IPS-NIHi11 (cell line): Measurements from ENCODE around the gene GH2.
"Not testable (repeated sequence)": the region's sequence is repeated elsewhere in the genome, so short reads cannot be mapped to it uniquely, and the experiment has no call there.

ENCODE experiments used
- DNase-seq: peaks from one replicate; pipeline ENCODE4 v3.0.0; 2012; ENCODE audit warnings: mixed read lengths, low spot score

The GH2 gene

DNA sequence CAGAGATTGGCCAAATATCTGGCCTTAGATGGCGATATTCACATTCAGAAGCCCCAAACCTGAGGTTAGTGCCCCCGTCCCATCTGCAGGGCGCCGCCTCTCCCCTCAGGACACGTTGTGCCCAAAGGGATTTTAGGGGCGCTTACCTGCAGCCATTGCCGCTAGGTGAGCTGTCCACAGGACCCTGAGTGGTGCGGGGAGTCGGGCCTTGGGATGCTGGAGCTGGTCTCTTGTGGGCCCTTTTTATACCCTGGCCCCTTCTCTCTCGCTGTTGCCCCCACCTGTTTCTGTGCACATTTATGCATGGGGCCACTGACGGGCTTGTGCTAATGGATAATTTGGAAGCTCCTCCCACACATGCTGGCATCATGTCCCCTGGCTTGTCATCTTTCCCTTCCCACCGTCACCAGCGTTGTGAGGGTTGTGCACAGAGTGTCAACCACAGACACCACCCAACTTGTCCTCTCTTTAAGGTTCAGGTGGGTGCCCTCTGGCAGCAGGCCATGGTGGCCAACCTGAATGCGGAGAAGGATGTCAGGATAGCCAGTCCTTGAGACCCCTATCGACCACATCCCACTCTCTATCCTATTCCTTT lies 29.4 kb upstream of the GH2 start, which contains the start of gene CSHL1:
Gene CSHL1, minus strand, starts transcription at position 218 of the 595 bp plus-strand sequence. Its CDS starts 62 bp downstream, at position 156.
- no peak for DNase-seq

DNA sequence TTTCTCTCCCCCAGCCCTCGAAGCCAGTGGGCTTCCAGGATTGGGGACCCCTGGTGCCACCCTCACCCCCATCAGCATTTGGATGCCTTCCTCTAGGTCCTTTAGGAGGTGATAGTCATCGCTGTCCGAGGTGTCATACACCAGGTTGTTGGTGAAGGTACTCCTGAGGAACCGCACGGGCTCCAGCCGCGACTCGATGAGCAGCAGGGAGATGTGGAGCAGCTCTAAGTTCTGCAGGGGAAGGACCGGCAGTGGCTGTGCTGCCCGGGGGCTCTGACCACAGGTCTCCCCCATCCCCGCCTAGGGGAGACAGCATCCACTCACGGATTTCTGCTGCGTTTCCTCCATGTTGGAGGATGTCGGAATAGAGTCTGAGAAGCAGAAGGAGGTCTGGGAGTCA lies 28.4 kb upstream of the GH2 start:
- DNase-seq = no peak

DNA sequence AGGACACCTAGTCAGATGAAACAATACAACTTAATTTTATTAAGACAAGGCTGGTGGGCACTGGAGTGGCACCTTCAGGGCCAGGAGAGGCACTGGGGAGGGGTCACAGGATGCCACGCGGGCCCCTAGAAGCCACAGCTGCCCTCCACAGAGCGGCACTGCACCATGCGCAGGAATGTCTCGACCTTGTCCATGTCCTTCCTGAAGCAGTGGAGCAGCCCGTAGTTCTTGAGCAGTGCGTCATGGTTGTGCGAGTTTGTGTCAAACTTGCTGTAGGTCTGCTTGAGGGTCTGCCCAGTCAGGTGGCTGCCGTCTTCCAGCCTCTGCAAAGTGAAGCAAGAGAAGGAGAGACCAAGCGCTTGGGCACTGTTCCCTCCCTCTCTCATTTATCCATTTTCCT lies 27.8 kb upstream of the GH2 start:
- not testable (repeated sequence) for DNase-seq

DNA sequence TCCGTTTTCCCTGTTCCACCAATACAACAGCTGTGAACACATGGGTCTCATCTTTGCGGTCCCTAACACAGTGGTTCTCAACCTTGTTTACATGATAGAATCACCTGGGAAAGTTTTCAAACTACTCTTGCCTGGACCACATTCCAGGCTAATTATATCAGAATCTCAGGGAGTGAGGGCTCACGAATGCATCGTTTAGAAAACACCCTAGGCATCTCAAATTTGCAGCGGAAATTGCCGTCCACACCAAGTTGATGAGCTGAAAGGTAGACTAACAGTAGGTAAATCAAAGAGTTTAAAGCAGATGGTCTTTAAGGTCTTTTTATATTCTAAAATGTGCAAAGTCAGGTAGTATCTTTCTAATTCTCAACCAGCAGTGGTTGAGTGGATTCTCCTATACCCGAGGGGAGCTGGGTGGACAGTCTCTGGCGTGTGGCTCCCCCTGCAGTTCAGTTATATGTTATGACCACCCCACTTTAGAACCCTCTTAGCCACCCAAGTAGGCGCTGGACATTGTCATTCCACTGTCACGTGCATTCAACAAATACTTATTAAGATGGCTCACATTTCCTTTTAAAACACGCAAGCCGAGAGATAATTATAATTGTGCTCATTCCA lies 25.5 kb upstream of the GH2 start:
- not testable (repeated sequence) for DNase-seq

DNA sequence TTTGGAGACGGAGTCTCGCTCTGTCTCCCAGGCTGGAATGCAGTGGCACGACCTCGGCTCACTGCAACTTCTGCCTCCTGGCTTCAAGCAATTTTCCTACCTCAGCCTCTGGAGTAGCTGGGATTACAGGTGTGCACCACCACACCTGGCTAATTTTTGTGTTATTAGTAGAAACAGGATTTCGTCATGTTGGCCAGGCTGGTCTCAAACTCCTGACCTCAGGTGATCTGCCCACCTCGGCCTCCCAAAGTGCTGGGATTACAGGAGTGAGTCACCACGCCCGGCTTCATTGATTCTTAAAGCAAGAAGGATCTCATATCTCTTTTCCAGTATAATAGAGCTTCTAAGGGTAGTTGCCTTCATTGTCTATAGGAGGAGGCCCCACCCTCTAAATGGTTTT lies 23.1 kb upstream of the GH2 start:
- DNase-seq = not testable (repeated sequence)

DNA sequence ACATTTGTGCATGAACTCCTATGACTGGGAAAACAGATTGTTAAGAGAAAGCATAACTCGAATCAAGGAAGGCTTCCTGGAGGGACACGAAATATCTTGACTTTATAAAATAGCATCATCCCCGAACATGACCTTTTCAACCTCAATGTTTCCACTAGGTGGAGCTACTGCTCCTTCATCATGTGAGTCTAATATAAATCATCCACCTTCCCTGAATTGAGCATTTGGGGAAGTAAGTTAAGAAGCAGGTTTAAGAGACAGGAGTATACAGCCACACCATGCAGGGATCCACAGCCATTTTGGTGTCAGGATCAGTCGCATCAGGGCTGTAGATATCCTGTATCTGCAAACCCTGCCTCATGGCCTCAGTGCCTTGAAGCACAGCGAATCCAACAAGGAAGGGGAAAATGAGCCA lies 22.1 kb upstream of the GH2 start:
- DNase-seq = not testable (repeated sequence)

DNA sequence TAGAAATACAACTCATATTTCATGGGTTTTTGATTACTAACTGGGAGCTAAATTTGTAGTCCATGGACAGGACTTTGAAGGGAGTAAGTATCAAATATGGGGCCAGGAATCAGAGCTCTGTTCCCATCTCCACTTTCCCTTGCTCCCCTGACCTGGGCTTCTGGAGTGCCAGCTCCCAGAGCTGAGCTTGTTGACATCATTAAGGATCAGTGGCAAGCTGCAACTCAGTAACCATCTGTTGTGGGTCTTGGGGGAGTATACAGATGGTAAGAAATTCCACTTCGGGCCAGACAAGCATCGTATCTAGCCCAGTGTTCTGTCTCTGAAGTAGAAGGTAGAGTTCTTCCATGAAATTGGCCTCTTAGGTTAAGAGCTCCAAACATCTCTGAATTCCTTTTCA lies 20.2 kb upstream of the GH2 start:
- not testable (repeated sequence) for DNase-seq

DNA sequence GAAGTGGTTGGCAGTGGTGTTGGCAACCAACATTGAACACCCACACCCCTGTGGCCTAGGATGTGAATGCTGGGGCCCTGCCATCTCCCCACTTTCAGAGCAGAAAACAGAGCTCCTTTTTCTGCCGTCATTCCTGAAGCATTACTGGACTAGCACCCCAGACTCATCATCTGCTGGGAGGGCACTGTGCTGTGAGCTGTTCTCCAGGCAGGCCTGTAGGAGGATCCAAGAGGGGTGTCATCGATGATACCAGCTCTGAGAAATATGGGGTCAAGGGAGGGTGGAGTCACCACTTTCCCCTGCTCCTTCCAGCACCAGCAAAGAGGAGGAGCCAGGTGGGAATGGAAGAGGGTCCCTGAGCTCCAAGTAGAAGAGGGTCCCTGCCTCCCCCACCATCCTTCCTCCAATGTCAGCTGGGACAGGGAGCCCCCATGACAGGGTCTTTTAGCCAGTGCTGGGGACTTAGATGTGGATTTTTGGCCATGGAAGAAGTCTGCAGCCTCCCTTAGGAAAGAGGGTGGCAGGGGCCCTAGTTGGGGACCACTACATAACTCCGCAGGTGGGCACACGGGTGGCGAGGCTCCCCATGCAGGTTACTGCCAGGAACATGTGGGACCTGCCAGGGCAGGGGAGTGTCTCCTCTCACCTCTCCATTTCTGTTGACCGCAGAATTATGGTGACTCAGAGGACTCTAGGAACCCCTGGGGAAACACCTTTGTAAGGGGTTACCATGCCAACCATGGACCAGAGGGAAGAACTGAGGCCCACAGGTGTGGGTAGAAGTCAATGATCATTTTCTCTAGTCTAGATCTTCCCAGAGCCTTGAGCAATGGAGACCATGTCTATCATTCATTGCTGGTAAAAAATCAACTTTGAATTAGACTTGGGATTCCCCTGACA lies 17.4 kb upstream of the GH2 start:
- not testable (repeated sequence) for DNase-seq

DNA sequence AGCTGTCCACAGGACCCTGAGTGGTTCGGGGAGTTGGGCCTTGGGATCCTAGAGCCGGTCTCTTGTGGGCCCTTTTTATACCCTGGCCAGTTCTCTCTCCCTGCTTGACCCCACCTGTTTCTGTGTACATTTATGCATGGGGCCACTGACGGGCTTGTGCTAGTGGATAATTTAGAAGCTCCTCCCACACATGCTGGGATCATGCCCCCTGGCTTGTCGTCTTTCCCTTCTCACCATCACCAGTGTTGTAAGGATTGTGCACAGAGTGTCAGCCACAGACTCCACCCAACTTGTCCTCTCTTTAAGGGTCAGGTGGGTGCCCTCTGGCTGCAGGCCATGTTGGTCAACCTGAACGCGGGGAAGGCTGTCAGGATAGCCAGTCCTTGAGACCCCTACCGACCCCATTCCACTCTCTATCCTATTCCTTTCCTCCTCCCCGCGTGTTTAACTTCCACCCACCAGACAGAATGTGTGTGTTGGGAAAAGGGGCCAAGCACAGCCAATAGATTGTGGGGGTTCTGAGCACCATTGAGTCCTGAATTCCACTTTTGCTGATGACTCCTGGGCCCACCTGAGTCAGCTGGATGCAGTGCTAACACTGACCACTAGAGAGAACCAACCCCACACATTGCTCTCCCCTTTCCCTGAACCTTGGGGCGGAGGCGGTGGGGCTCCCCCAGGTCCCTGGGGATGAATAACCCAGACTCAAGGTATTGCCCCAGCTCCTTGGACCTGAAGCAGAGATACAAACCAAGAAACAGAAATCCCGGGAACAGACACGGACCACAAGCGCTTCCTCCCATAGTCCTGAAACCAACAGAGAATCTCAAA lies 15.0 kb upstream of the GH2 start, which contains the start of gene CSH1:
Gene CSH1, minus strand, starts transcription at position 51 of the 831 bp plus-strand sequence. CDS start 63 bp downstream, outside the sequence.
- not testable (repeated sequence) for DNase-seq

DNA sequence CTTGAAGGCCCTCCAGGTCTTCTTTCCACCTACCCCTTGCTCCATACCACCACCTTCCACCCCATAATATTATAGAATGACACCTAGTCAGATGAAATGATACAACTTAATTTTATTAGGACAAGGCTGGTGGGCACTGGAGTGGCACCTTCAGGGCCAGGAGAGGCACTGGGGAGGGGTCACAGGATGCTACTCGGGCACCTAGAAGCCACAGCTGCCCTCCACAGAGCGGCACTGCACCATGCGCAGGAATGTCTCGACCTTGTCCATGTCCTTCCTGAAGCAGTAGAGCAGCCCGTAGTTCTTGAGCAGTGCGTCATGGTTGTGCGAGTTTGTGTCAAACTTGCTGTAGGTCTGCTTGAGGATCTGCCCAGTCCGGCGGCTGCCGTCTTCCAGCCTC lies 13.1 kb upstream of the GH2 start:
- not testable (repeated sequence) for DNase-seq

DNA sequence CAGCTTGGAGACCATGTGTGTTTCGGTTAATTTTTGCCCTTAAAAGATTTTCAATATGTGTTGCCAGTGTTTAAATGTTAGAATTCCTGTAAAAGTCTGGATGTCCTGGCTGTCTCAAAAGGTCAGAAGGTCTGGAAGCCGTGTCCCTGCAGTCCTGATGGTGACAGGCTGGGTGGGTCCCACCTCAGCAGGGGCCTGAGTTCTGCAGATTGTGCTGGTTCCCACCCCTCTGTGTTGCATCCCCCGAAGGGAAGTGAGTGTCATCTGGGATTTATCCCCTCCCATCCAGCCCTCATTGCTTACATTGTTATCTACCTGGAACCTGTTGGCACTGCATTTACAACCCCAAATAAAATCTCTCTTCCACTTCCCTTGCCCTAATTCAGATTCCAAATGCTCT lies 12.3 kb upstream of the GH2 start:
- DNase-seq = not testable (repeated sequence)

DNA sequence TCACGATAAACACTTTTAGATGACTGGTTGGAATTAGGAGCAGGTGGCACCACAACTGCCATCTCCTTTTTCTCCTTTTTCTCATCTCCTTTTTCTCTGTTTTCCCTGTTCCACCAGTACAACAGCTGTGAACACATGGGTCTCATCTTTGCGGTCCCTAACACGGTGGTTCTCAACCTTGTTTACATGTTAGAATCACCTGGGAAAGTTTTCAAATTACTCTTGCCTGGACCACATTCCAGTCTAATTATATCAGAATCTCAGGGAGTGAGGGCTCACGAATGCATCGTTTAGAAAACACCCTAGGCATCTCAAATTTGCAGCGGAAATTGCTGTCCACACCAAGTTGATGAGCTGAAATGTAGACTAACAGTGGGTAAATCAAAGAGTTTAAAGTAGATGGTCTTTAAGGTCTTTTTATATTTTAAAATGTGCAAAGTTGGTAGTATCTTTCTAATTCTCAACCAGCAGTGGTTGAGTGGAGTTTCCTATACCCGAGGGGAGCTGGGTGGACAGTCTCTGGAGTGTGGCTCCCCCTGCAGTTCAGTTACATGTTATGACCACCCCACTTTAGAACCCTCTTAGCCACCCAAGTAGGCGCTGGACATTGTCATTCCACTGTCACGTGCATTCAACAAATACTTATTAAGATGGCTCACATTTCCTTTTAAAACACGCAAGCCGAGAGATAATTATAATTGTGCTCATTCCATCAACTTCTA lies 10.7 kb upstream of the GH2 start:
- DNase-seq = not testable (repeated sequence)

DNA sequence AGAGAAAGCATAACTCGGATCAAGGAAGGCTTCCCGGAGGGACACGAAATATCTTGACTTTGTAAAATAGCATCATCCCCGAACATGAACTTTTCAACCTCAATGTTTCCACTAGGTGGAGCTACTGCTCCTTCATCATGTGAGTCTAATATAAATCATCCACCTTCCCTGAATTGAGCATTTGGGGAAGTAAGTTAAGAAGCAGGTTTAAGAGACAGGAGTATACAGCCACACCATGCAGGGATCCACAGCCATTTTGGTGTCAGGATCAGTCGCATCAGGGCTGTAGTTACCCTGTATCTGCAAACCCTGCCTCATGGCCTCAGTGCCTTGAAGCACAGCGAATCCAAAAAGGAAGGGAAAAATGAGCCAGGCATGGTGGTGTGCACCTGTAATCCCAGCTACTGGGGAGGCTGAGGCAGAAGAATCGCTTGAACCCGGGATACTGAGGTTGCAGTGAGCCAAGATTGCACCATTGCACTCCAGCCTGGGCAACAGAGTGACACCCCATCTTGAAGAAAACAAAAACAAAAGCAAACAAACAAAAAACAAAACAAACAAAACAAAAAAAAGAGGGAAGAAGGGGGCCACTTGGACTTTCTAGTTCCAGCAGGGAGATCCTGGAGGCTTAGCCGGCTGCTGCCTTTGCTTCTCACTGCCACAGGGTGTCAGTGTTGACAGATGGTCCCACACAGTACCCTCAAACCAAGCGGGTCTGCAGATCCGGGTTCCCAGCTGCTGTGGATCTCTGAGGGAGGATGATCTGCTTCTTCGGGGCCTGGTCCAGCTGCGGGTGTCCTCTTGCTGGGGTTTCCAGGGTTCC lies 7.5 kb upstream of the GH2 start:
- not testable (repeated sequence) for DNase-seq

DNA sequence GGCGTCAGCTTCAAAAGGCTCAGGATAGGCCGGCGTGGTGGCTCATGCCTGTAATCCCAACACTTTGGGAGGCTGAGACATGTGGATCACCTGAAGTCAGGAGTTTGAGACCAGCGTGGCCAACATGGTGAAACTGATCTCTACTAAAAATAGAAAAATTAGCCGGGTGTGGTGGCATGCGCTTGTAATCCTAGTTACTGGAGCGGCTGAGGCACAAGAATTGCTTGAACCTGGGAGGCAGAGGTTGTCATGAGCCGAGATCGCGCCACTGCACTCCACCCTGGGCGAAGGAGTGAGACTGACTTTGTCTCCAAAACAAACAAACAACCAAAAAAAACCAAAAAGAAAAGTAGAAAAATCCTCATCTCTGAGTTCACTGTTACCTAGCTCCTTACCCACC lies 3.4 kb upstream of the GH2 start:
- not testable (repeated sequence) for DNase-seq

DNA sequence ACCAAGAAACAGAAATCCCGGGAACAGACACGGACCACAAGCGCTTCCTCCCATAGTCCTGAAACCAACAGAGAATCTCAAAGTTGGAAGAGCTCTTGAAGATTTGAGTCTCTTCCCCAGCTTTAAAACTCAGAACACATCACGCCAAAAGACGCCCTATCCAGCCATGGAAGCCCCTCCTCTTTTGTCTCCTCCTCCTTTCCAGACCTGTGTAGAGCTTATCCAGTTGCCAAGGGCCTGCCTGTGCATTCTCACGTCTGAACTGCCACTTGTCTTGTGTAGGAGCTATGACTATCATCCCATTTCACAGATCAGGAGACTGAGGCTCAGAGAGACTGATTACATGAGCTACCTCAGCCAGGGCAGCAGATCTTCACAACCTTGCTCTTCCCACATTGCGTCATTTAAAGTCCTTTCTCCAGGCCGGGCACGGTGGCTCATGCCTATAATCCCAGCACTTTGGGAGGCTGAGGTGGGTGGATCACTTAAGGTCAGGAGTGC lies 932 bp upstream of the GH2 start:
- not testable (repeated sequence) for DNase-seq

DNA sequence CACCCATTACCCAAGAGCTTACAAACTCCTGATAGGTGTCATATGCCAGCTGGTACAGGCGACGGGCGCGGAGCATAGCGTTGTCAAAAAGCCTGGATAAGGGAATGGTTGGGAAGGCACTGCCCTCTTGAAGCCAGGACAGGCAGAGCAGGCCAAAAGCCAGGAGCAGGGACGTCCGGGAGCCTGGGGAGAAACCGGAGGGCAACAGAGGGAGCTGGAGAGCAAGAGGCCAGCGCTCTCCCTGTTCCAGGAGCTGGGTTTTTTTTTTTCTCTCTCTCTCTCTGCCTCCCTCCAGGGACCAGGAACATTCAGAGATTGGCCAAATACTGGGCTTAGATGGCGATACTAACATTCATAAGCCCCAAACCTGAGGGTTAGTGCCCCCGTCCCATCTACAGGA lies 407 bp downstream of the GH2 start:
- DNase-seq = peak; percentile 69

DNA sequence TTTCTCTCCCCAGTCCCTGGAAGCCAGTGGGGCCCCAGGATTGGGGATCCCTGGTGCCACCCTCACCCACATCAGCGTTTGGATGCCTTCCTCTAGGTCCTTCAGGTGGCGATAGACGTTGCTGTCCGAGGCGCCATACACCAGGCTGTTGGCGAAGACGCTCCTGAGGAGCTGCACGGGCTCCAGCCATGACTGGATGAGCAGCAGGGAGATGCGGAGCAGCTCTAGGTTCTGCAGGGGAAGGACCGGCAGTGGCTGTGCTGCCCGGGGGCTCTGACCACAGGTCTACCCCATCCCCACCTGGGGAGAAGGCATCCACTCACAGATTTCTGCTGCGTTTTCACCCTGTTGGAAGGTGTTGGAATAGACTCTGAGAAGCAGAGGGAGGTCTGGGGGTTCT lies 1.0 kb downstream of the GH2 start:
- DNase-seq = no peak

DNA sequence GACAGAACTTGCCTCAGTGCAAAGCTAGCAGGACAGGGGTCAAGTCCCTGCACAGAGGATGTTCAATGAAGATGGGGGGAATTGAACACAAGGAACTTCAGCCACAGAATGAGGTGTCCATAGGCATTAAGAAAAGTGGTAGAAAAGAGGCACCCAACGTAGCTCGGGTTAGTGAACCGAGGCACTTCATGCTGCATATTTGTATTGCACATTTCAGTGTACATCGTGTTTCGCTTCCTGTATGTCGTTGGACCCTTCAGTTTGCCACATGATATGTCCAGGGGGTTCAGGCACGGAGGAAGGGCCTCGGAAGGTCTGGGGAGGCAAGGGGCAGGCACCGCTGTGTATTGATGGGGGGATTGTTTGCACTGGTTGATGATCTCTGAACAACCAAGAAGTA lies 3.3 kb downstream of the GH2 start:
- not testable (repeated sequence) for DNase-seq

DNA sequence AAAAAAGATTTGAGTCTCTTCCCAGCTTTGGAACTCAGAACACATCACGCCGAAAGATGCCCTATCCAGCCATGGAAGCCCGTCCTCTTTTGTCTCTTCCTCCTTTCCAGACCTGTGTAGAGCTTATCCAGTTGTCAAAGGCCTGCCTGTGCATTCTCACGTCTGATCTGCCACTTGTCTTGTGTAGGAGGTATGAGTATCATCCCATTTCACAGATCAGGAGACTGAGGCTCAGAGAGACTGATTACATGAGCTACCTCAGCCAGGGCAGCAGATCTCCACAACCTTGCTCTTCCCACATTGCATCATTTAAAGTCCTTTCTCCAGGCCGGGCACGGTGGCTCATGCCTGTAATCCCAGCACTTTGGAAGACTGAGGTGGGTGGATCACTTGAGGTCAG lies 7.1 kb downstream of the GH2 start:
- not testable (repeated sequence) for DNase-seq

DNA sequence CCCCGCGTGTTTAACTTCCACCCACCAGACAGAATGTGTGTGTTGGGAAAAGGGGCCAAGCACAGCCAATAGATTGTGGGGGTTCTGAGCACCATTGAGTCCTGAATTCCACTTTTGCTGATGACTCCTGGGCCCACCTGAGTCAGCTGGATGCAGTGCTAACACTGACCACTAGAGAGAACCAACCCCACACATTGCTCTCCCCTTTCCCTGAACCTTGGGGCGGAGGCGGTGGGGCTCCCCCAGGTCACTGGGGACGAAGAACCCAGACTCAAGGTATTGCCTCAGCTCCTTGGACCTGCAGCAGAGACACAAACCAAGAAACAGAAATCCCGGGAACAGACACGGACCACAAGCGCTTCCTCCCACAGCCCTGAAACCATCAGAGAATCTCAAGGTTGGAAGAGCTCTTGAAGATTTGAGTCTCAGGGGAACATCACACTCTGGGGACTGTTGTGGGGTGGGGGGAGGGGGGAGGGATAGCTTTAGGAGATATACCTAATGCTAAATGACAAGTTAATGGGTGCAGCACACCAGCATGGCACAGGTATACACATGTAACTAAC lies 7.6 kb downstream of the GH2 start:
- DNase-seq = not testable (repeated sequence)
